PFSK-1 (cell line): ENCODE data around the gene PLEKHM1.
A peak's percentile ranks its signal among the peaks of the same experiment; 100 is the strongest.

Experiments used
- FOXP2 ChIP-seq: optimal IDR thresholded peaks from 2 replicates; pipeline ENCODE3; 2011; ENCODE audit warnings: borderline replicate concordance, control low read depth, inconsistent platforms; ENCODE audit not compliant: insufficient read depth; ENCODE audit errors: extremely low read length, extremely low read depth
- POLR2AphosphoS5 ChIP-seq: IDR thresholded peaks from 2 replicates; pipeline ENCODE4 v1.6.1; 2012; ENCODE audit warnings: low read depth, mild to moderate bottlenecking, control low read depth, low read length, moderate library complexity
- SIN3A ChIP-seq: IDR thresholded peaks from 2 replicates; pipeline ENCODE4 v1.6.1; 2012; ENCODE audit warnings: mild to moderate bottlenecking, low read length, moderate library complexity, borderline replicate concordance; ENCODE audit not compliant: insufficient read depth
- TAF1 ChIP-seq: IDR thresholded peaks from 2 replicates; pipeline ENCODE4 v1.6.1; 2012; ENCODE audit warnings: low read length, control low read depth, borderline replicate concordance; ENCODE audit not compliant: insufficient read depth
- TF ChIP-seq, protein P1 (sequence below), 2 experiments: IDR thresholded peaks; 2 replicates each; pipeline versions ENCODE4 v1.6.1 to v1.8.0; 2011 to 2012; ENCODE audit warnings: low read depth in 2 of 2, low read length in 2 of 2, control low read depth in 1 of 2, inconsistent platforms in 1 of 2, mild to moderate bottlenecking in 1 of 2, moderate library complexity in 1 of 2; ENCODE audit not compliant: insufficient read depth in 1 of 2

Gene PLEKHM1

DNA sequence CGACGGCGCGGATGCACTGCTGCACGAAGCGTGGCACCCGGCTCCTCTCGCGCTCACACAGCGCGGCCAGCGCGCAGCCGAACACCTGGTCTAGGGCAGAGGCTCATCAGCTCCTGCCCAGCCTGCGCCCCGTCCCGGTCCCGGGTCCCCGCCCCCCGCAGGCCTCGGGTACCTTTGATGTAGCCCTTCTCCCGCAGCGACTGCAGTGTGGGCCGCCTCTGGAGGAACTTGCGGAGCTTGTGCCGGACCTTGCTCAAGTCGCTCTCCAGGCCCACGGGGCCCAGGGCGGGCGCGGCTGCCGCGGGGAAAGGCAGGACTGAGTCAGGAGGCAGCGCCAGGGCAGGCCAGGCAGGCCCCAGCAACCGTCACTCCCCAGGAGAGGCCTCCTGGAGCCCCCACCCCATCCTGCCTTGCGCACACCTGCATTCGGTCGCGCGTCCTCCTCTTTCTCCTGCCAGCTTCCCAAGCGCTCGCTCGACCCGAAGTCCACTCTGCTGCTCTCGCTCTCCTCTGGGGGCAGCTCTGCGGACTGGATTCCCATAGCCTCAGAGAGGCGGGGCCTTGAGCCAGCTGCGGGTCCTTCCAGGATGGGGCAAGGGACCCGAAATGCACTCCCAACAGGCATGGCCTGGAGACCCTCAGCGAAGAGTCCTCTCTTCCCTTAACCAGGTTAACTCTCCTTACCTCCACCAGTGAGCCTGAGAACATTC lies 93.9 kb downstream of the PLEKHM1 start:
- no peak for TF ChIP-seq FOXP2

DNA sequence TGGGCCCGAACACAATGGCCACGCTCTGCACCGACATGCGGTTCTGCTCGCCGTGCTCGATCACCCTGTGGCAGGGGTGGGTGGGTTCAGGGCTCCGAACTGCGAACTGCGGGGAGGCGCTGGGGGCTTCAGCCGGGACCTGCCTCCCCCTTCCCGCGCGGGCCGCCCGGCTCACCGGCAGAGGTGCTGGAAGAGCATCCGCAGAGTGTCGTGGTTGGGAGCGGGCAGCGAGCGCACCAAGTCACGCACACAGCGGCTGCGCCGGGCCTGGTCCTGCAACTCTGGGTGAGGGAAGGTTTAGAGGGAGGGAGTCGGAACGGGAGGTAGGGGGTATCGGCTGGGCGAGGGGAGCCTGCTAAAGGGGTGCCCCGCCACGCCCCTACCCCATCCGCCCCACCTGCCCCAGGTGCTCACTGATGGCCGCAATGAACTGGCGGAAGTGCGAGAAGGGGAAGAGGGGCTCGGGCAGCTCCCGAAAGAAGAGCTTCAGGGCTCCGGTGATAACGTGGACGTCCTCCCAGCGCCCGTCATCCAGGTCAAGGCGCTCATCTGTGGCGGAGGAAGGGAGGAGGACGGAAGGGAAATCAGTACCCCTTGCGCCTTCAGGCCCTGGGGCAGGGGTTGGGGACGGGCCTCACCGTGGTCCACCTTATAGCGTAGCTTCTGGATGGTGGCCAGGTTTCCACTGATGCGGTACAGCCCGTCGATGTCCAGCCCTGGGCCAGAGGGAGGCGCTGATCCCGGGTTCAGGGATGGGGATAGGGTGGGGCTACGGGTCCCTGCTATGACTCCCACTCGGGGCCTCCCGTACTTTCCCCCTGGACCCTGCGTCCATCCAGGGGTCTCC lies 94.7 kb downstream of the PLEKHM1 start:
- TF ChIP-seq SIN3A (no peak), TAF1 (no peak), FOXP2 (no peak), POLR2AphosphoS5 (no peak)
- TF ChIP-seq, protein P1, sequence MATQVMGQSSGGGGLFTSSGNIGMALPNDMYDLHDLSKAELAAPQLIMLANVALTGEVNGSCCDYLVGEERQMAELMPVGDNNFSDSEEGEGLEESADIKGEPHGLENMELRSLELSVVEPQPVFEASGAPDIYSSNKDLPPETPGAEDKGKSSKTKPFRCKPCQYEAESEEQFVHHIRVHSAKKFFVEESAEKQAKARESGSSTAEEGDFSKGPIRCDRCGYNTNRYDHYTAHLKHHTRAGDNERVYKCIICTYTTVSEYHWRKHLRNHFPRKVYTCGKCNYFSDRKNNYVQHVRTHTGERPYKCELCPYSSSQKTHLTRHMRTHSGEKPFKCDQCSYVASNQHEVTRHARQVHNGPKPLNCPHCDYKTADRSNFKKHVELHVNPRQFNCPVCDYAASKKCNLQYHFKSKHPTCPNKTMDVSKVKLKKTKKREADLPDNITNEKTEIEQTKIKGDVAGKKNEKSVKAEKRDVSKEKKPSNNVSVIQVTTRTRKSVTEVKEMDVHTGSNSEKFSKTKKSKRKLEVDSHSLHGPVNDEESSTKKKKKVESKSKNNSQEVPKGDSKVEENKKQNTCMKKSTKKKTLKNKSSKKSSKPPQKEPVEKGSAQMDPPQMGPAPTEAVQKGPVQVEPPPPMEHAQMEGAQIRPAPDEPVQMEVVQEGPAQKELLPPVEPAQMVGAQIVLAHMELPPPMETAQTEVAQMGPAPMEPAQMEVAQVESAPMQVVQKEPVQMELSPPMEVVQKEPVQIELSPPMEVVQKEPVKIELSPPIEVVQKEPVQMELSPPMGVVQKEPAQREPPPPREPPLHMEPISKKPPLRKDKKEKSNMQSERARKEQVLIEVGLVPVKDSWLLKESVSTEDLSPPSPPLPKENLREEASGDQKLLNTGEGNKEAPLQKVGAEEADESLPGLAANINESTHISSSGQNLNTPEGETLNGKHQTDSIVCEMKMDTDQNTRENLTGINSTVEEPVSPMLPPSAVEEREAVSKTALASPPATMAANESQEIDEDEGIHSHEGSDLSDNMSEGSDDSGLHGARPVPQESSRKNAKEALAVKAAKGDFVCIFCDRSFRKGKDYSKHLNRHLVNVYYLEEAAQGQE (IDR thresholded peaks at IDR 0.05; ENCODE audit: insufficient read depth in 1 of 2, low read depth in 2 of 2, low read length in 2 of 2) = no peak

DNA sequence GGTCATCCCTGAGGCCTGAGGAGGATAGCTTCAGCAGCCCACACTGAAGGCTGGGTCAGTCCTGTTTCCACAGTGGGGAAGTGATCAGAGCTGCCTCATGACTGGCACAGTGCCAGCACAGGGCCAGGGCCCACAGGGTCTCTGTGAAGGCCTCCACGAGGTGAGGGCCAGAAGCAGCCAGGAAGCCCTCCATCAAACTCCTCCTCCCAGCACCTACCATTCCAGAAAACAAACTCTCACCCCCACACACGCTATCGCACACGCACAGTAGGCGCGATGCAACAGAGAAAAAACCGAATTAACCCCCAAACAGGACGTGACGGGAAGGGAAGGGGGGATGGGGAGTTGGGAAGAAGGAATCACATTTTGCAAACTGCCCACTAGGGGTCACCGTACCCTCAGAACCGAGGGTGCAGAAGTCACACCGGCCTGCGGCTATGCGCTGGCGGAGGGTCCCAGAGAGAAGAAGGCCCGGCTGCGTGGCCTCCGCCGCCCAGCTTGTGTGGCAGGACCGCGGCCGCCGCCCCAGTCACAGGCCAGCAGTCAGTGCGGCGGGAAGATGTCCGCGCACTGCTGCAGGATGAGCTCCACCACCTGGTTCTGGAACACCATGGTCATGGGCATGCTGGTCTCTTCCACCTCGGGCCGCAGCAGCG lies 95.5 kb downstream of the PLEKHM1 start:
- TF ChIP-seq, protein P1 (IDR thresholded peaks at IDR 0.05; ENCODE audit: insufficient read depth in 1 of 2, low read depth in 2 of 2, low read length in 2 of 2) = 0 out of 4 replicates have a peak, but pooled peaks of 1 of the 2 experiments have one; percentile 48
- TF ChIP-seq POLR2AphosphoS5 (no peak), FOXP2 (peak; percentile 46), TAF1 (no peak), SIN3A (no peak; the same call in 1 of the 2 replicates)

DNA sequence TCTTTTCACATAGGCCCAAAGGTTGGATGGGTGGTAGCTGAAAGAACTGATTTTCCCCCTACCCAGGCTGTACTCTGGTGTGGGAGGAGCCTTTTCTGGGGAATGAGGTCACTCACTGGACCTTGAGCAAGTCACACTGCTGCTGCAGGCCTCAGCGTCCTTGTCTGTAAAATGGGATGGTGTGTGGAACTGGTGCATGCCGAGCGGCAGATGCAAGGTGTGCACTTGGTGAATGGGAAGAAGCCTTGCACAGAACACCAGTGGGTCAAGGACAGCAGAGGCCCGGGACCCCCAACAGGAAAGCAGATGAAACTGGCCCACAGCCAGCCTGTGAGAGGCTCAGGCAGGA lies 96.0 kb downstream of the PLEKHM1 start:
- TF ChIP-seq SIN3A (no peak), FOXP2 (no peak)
- TF ChIP-seq, protein P1 (IDR thresholded peaks at IDR 0.05; ENCODE audit: insufficient read depth in 1 of 2, low read depth in 2 of 2, low read length in 2 of 2) = no peak

DNA sequence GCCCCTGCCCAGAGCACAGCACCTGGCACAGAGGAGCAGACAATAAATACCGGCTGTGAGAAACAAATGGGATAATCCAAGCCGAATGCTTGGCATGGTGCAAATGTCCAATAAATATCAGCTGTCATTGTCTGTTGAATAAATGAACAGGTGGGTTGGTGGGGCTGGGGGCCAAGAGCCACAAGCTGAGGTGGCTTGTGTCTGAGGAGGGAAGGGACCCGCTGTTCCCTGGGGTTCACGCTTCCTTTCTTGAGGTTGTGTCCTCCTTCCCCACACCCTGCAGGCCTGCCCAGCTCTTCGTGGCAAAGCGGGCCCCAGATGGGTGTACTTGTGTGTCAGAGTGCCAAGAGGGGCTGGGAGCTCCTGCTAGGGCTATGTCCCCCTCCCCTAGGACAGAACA lies 96.4 kb downstream of the PLEKHM1 start:
- TF ChIP-seq POLR2AphosphoS5 = no peak
- no peak for TF ChIP-seq FOXP2
- TF ChIP-seq, protein P1 (IDR thresholded peaks at IDR 0.05; ENCODE audit: insufficient read depth in 1 of 2, low read depth in 2 of 2, low read length in 2 of 2) = no peak
